GM12878 (cell line): ENCODE data around the gene TSHR. TPM values are rescaled to one million over a fixed set of nuclear protein-coding genes. Genes with fewer than 3 reads are reported as not detected.

Experiments
- ATAC-seq: fragments of 200-7000 bp; cut with Tn5 transposase; 3 replicates; pipeline ENCODE4 v1.9.1; 2020; ENCODE audit warnings: mild to moderate bottlenecking, moderate library complexity
- BruUV-seq: library from RNA; stranded (reverse); fragments of 400-500 nt; replicated peaks from 2 replicates; lab custom pipeline; 2021; lab: Mats Ljungman, UMichigan
- CTCF ChIA-PET: fragments of 300-600 bp; sonication (Branson Sonifier 250); formaldehyde crosslinking; extraction: SDS; loops from one replicate; lab custom pipeline; 2021; ENCODE audit warnings: inconsistent platforms; lab: Yijun Ruan, JAX
- POLR2A ChIA-PET: fragments of 350-600 bp; formaldehyde crosslinking; extraction: SDS; loops from one replicate; lab custom pipeline; 2021; ENCODE audit warnings: inconsistent platforms; lab: Charles Lee
- RAD21 ChIA-PET: fragments of 300-600 bp; sonication (Branson Sonifier 250); formaldehyde crosslinking; loops from one replicate; lab custom pipeline; 2023; ENCODE audit warnings: antibody characterized with exemption; ENCODE audit not compliant: unreplicated experiment; lab: Charles Lee
- SMC1A ChIA-PET: fragments of 300-600 bp; sonication (Branson Sonifier 250); formaldehyde crosslinking; loops from one replicate; lab custom pipeline; 2023; ENCODE audit not compliant: unreplicated experiment, uncharacterized antibody; lab: Charles Lee
- DNase-seq: peaks from one replicate; pipeline ENCODE4 v3.0.0-alpha.2; 2011; ENCODE audit warnings: low read depth, low spot score
- FAIRE-seq: peaks from 3 replicates; lab custom pipeline; 2011; peaks lifted over from hg19 to GRCh38; lab: Jason Lieb, UNC
- H2AFZ ChIP-seq: 2 replicates; pipeline ENCODE4 v1.6.0; 2011; ENCODE audit warnings: low read depth, low read length, control low read depth; ENCODE audit not compliant: control insufficient read depth
- H3K27ac ChIP-seq: 2 replicates; pipeline ENCODE4 v1.5.1; 2011; ENCODE audit warnings: control low read depth; ENCODE audit not compliant: control insufficient read depth, insufficient read depth
- H3K27me3 ChIP-seq, 2 experiments: replicated peaks in 1 of 2; 2 replicates each; pipeline versions ENCODE4 v1.6.0 to v1.6.1; 2011; ENCODE audit warnings: low read length in 1 of 2; ENCODE audit not compliant: control insufficient read depth in 2 of 2, insufficient read depth in 2 of 2
- H3K36me3 ChIP-seq, 2 experiments: 2 replicates each; pipeline ENCODE4 v1.5.1; 2011; ENCODE audit warnings: low read length in 1 of 2; ENCODE audit not compliant: control insufficient read depth in 2 of 2, insufficient read depth in 2 of 2
- H3K4me1 ChIP-seq: 2 replicates; pipeline ENCODE4 v1.6.1; 2011; ENCODE audit warnings: mild to moderate bottlenecking, low read length, moderate library complexity, mixed read lengths; ENCODE audit not compliant: control insufficient read depth, insufficient read depth
- H3K4me2 ChIP-seq: 2 replicates; pipeline ENCODE4 v1.6.0; 2011; ENCODE audit warnings: control low read depth; ENCODE audit not compliant: control insufficient read depth, insufficient read depth
- H3K4me3 ChIP-seq: fragments of 200-600 bp; sonication (generic); 2 replicates; pipeline ENCODE4 v1.5.1; 2016
- H3K79me2 ChIP-seq: 2 replicates; pipeline ENCODE4 v1.6.0; 2011; ENCODE audit warnings: low read length; ENCODE audit not compliant: control insufficient read depth, insufficient read depth
- H3K9ac ChIP-seq: 2 replicates; pipeline ENCODE4 v1.8.0; 2011; ENCODE audit warnings: low read length, control low read depth, mixed read lengths; ENCODE audit not compliant: control insufficient read depth, insufficient read depth
- H3K9me3 ChIP-seq: replicated peaks from 3 replicates; pipeline ENCODE4 v1.5.1; 2011; ENCODE audit warnings: mild to moderate bottlenecking, low read length; ENCODE audit not compliant: control insufficient read depth, insufficient read depth
- H4K20me1 ChIP-seq: 2 replicates; pipeline ENCODE4 v1.6.0; 2011; ENCODE audit not compliant: control insufficient read depth, insufficient read depth
- ATF7 ChIP-seq: fragments of 450-650 bp; IDR thresholded peaks from 2 replicates; pipeline ENCODE4 v1.6.1; 2016; ENCODE audit warnings: low read depth, mild to moderate bottlenecking
- CBX3 ChIP-seq: fragments of 200-600 bp; sonication (generic); IDR thresholded peaks from 2 replicates; pipeline ENCODE4 v1.6.1; 2016; ENCODE audit warnings: low read depth, borderline replicate concordance
- ESRRA ChIP-seq: IDR thresholded peaks from 2 replicates; pipeline ENCODE4 v1.6.1; 2012; ENCODE audit warnings: mild to moderate bottlenecking, low read length, improper control_type of control experiment
- HCFC1 ChIP-seq: fragments of 150-350 bp; IDR thresholded peaks from 2 replicates; pipeline ENCODE4 v1.6.1; 2014; ENCODE audit warnings: low read length
- HDGF ChIP-seq: fragments of 450-650 bp; IDR thresholded peaks from 2 replicates; pipeline ENCODE4 v1.6.1; 2016; ENCODE audit warnings: antibody characterized with exemption
- IKZF1 ChIP-seq: fragments of 450-650 bp; conservative IDR thresholded peaks from 2 replicates; pipeline ENCODE4 v1.6.1; 2017; ENCODE audit warnings: antibody characterized with exemption, mild to moderate bottlenecking
- KLF5 ChIP-seq: fragments of 450-650 bp; IDR thresholded peaks from 2 replicates; pipeline ENCODE4 v1.6.1; 2014; ENCODE audit warnings: mild to moderate bottlenecking; ENCODE audit not compliant: partially characterized antibody
- MTA3 ChIP-seq: IDR thresholded peaks from 2 replicates; pipeline ENCODE4 v1.6.1; 2012; ENCODE audit warnings: low read length, inconsistent platforms, borderline replicate concordance
- MXI1 ChIP-seq: fragments of 150-350 bp; IDR thresholded peaks from 2 replicates; pipeline ENCODE4 v1.6.1; 2011; ENCODE audit warnings: low read depth, mild to moderate bottlenecking, inconsistent platforms, low read length, improper control_type of control experiment
- NFIC ChIP-seq: IDR thresholded peaks from 2 replicates; pipeline ENCODE4 v1.6.1; 2012; ENCODE audit warnings: low read depth, mild to moderate bottlenecking, inconsistent platforms, low read length, moderate library complexity
- NRF1 ChIP-seq: conservative IDR thresholded peaks from 2 replicates; pipeline ENCODE4 v1.6.1; 2011; ENCODE audit warnings: mild to moderate bottlenecking, low read depth, low read length, improper control_type of control experiment
- PML ChIP-seq: IDR thresholded peaks from 2 replicates; pipeline ENCODE4 v1.6.1; 2012; ENCODE audit warnings: low read length, inconsistent platforms
- SIN3A ChIP-seq: IDR thresholded peaks from 2 replicates; pipeline ENCODE4 v1.6.1; 2012; ENCODE audit warnings: low read depth, low read length, improper control_type of control experiment
- SIX5 ChIP-seq: IDR thresholded peaks from 2 replicates; pipeline ENCODE4 v1.6.1; 2011; ENCODE audit warnings: mild to moderate bottlenecking, low read depth, low read length, moderate library complexity; ENCODE audit not compliant: severe bottlenecking
- SMAD5 ChIP-seq: IDR thresholded peaks from 2 replicates; pipeline ENCODE4 v1.6.1; 2016; ENCODE audit warnings: antibody characterized with exemption, low read depth
- SPI1 ChIP-seq: IDR thresholded peaks from 2 replicates; pipeline ENCODE4 v1.6.1; 2011; ENCODE audit warnings: low read depth, mild to moderate bottlenecking, low read length, moderate library complexity, borderline replicate concordance; ENCODE audit not compliant: insufficient read depth
- STAT1 ChIP-seq: fragments of 450-650 bp; conservative IDR thresholded peaks from 2 replicates; pipeline ENCODE4 v1.6.1; 2014; ENCODE audit warnings: antibody characterized with exemption, mild to moderate bottlenecking
- SUPT20H ChIP-seq: IDR thresholded peaks from 2 replicates; pipeline ENCODE4 v1.6.1; 2011; ENCODE audit warnings: low read depth, mild to moderate bottlenecking, low read length, moderate library complexity, borderline replicate concordance; ENCODE audit not compliant: control insufficient read depth
- TBL1XR1 ChIP-seq: IDR thresholded peaks from 2 replicates; pipeline ENCODE4 v1.6.1; 2012; ENCODE audit warnings: low read depth, low read length, improper control_type of control experiment
- ZNF24 ChIP-seq: fragments of 450-650 bp; IDR thresholded peaks from 2 replicates; pipeline ENCODE4 v1.6.1; 2017; ENCODE audit warnings: antibody characterized with exemption, mild to moderate bottlenecking
- WGBS: methylation state at CpG from one replicate; pipeline ENCODE4 v1.1.6; 2016; ENCODE audit warnings: low lambda C conversion rate; ENCODE audit not compliant: insufficient replicate concordance, insufficient coverage; ENCODE audit errors: missing lambda C conversion rate; 5-methylcytosine and 5-hydroxymethylcytosine counted together
- in situ Hi-C: fragments of 300-500 bp; cut with MboI; formaldehyde crosslinking; loops from 9 replicates; pipeline ENCODE4 v1.14.3; 2018; ENCODE audit warnings: mixed read lengths
- intact Hi-C: fragments of 100-400 bp; cut with micrococcal nuclease; formaldehyde crosslinking; loops from one replicate; pipeline ENCODE4 v1.14.2; 2022; ENCODE audit not compliant: unreplicated experiment
- polyA plus RNA-seq, 11 experiments: library from polyadenylated mRNA; depleted of rRNA in 4 of 11; unstranded in 6 of 11; stranded (reverse) in 5 of 11; fragments of >200 nt; fragmentation: Nextera tagmentation in 4 of 11; fragmentation: Illumina TruSeq in 1 of 11; extraction: Ambion mirVana in 4 of 11; extraction: Trizol in 1 of 11; gene quantifications; 1 replicate in 1 of 11; 2 replicates in 10 of 11; pipeline versions ENCODE4 v1.2.1 to v1.2.3, GENCODE V29; 2011 to 2016; ENCODE audit warnings: inconsistent platforms in 2 of 11, missing spikeins in 2 of 11, low read depth in 1 of 11
- total RNA-seq, 4 experiments: library from RNA; depleted of rRNA in 3 of 4; stranded (reverse); fragments of >200 nt in 3 of 4; fragmentation: Illumina TruSeq in 1 of 4; extraction: Trizol in 1 of 4; gene quantifications; 2 replicates each; pipeline versions ENCODE4 v1.2.1 to v1.2.3, GENCODE V29; 2013 to 2021

The TSHR gene
- total and polyA plus RNA-seq, 10 of the 15 experiments (the other 5 are each of a cell fraction or from before 2014, with no cell fraction given), result 0.06 to 0.31 TPM; not detected in 8

DNA sequence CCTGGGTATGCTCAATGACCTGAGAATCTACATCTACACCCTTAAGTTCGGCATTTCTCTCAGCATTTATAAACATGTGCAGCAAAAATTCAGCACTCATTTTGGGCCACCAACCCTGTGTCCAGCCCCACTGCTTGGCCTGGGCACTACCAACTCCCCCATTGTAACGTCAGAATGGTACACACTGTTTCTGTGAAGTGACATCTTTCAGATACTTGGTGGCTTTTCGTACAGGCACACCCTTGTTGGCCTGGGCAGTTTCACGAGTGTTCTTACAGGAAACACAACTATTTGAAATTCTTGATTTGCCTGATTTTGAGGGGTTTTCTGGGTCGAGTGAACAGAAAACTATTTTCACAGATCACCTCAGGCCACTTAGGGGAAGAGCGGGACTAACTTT, 46.0 kb downstream of the TSHR start:
- H3K79me2 ChIP-seq, result no peaks in the 10 kb centered on the region
- H3K4me2 ChIP-seq, result no peak overlapping the region
- H3K27ac ChIP-seq, result no peak overlapping the region
- CTCF ChIA-PET, result interaction anchor here (1.6 kb wide), 1 partner anchor 12 kb away, joined by 3 read pairs; no protein-coding TSS in a partner anchor
- H4K20me1 ChIP-seq, result no peaks in the 10 kb centered on the region
- no peaks in the 10 kb centered on the region for H3K36me3 ChIP-seq
- intact Hi-C loops, result no loop called here
- no peak overlapping the region for H3K9ac ChIP-seq
- TF ChIP-seq TBL1XR1 (no peak), STAT1 (no peak), MTA3 (no peak), PML (no peak)
- TF ChIP-seq, all 136 proteins: peak for 0
- H3K9me3 ChIP-seq, result no peaks in the 10 kb centered on the region
- no peak overlapping the region for H2AFZ ChIP-seq
- ChIA-PET SMC1A (no interaction called here), POLR2A (no interaction called here), RAD21 (no interaction called here)
- no peak for ATAC-seq
- H3K4me3 ChIP-seq, result no peak overlapping the region
- BruUV-seq, result no TSS peak
- H3K4me1 ChIP-seq, result no peaks in the 10 kb centered on the region
- FAIRE-seq, result no peak
- no peak for DNase-seq
- in situ Hi-C loops, result no loop called here
- 28% methylated on average over 6 of the region's 6 CpGs for WGBS
- H3K27me3 ChIP-seq, result no peaks in the 10 kb centered on the region

DNA sequence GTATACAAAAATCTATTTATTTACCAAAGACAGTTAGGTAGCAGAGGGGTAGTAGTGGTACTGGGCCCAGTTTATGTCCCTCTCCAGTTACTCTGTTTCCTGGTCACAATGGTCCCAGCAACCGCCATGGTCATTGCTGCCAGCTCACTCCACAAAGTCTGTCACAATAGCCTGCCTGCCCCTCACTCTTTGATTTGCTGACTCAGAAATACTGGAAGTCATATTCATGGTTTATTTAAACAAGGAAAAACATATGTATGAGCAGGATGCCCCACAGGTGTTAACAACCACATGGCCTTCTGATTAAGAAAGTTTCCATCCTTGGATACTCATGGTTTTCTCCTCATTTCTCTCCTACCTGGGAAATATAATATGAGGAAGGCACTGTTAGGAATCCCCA, 49.2 kb downstream of the TSHR start:
- 53% methylated on average over 1 of the region's 1 CpG for WGBS
- no peak for TF ChIP-seq SUPT20H
- TF ChIP-seq HDGF, result no peak
- no peak for TF ChIP-seq SPI1
- TF ChIP-seq TBL1XR1, result no peak
- TF ChIP-seq HCFC1, result no peak
- TF ChIP-seq ATF7, result no peak
- TF ChIP-seq IKZF1, result no peak
- TF ChIP-seq SIN3A, result no peak
- TF ChIP-seq NRF1, result no peak
- no peak for TF ChIP-seq ESRRA
- TF ChIP-seq SMAD5, result no peak
- TF ChIP-seq SIX5, result no peak
- TF ChIP-seq PML, result no peak
- no peak for TF ChIP-seq KLF5
- no peak for TF ChIP-seq NFIC
- no peak for TF ChIP-seq CBX3
- TF ChIP-seq MXI1, result no peak
- no peak for TF ChIP-seq ZNF24

More for the DNA sequence above, 49.2 kb downstream of the TSHR start:
- H3K4me3 ChIP-seq, result no peak overlapping the region
- H4K20me1 ChIP-seq, result no peaks in the 10 kb centered on the region
- H3K27me3 ChIP-seq, result no peaks in the 10 kb centered on the region
- H3K27ac ChIP-seq, result no peak overlapping the region
- FAIRE-seq (no peak), ATAC-seq (no peak), DNase-seq (no peak)
- H3K9ac ChIP-seq, result no peak overlapping the region
- no peaks in the 10 kb centered on the region for H3K36me3 ChIP-seq
- H3K4me2 ChIP-seq, result no peak overlapping the region
- intact Hi-C loops, result no loop called here
- no peaks in the 10 kb centered on the region for H3K4me1 ChIP-seq
- BruUV-seq, result no TSS peak
- CTCF ChIA-PET, result no interaction called here
- RAD21 ChIA-PET, result no interaction called here
- no peaks in the 10 kb centered on the region for H3K9me3 ChIP-seq
- H2AFZ ChIP-seq, result no peak overlapping the region
- SMC1A ChIA-PET, result no interaction called here
- H3K79me2 ChIP-seq, result no peaks in the 10 kb centered on the region
- POLR2A ChIA-PET, result no interaction called here
- in situ Hi-C loops, result no loop called here
